GM13976 (cell line): ENCODE data around the gene TNP2.
A peak's percentile ranks its signal among the peaks of the same experiment; 100 is the strongest.

Experiments
- DNase-seq: peaks from one replicate; pipeline ENCODE4 v3.0.0; 2012; ENCODE audit warnings: low spot score
- in situ Hi-C: fragments of 300-500 bp; cut with MboI; formaldehyde crosslinking; loops from one replicate; pipeline ENCODE4 v1.12.0; 2022; ENCODE audit warnings: low sequenced_read_pairs, mixed read lengths, inconsistent platforms; ENCODE audit not compliant: unreplicated experiment
- TF ChIP-seq, protein P1 (sequence below): IDR thresholded peaks from 2 replicates; pipeline ENCODE4 v1.5.1; 2012; ENCODE audit warnings: borderline replicate concordance, mild to moderate bottlenecking; ENCODE audit not compliant: insufficient read depth; ENCODE audit errors: extremely low read depth, missing control alignments, control extremely low read depth

Gene TNP2

DNA sequence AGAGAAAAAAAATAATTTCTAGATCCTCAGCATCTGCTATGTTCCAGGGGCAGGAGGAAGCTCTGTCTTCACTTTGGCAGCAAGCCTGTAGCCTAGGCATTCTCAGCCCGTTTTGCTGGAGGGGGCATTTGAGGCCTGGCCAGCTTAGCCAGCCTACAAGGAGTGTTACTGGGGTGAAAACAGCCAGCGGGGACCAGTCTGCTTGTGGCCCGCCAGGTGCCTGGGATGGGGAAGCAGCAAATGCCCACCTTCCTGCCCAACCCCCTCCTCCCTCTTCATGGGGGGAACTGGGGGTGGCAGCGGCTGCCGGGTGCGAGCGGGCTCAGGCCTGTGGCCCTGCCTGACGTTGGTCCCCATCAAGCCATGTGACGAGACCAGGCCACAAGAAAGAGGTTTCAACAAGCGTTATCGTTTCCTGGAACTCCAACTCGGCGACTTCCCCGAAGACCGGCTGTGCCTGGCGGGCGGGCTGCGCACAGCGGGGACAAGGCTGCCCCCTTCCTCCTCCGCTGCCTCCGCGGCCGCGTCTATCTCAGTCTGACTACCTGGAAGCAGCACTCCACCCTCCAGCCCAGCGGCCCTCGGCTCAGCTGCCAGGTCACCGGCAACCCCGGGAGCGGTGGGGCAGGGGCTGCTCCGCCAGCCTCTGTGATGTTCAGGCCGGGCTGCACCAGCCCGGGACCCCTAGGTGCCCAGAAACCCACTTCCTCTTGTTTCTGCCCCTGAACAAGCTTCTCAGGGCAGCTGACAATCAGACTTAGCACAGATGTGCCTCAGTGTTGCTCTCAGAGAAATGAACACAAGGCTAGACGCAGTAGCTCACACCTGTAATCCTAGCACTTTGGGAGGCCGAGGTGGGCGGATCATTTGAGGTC lies 36.0 kb downstream of the TNP2 start:
- in situ Hi-C loops, result no loop called here
- TF ChIP-seq, protein P1, sequence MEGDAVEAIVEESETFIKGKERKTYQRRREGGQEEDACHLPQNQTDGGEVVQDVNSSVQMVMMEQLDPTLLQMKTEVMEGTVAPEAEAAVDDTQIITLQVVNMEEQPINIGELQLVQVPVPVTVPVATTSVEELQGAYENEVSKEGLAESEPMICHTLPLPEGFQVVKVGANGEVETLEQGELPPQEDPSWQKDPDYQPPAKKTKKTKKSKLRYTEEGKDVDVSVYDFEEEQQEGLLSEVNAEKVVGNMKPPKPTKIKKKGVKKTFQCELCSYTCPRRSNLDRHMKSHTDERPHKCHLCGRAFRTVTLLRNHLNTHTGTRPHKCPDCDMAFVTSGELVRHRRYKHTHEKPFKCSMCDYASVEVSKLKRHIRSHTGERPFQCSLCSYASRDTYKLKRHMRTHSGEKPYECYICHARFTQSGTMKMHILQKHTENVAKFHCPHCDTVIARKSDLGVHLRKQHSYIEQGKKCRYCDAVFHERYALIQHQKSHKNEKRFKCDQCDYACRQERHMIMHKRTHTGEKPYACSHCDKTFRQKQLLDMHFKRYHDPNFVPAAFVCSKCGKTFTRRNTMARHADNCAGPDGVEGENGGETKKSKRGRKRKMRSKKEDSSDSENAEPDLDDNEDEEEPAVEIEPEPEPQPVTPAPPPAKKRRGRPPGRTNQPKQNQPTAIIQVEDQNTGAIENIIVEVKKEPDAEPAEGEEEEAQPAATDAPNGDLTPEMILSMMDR, result no peak
- peak; percentile 81 for DNase-seq

DNA sequence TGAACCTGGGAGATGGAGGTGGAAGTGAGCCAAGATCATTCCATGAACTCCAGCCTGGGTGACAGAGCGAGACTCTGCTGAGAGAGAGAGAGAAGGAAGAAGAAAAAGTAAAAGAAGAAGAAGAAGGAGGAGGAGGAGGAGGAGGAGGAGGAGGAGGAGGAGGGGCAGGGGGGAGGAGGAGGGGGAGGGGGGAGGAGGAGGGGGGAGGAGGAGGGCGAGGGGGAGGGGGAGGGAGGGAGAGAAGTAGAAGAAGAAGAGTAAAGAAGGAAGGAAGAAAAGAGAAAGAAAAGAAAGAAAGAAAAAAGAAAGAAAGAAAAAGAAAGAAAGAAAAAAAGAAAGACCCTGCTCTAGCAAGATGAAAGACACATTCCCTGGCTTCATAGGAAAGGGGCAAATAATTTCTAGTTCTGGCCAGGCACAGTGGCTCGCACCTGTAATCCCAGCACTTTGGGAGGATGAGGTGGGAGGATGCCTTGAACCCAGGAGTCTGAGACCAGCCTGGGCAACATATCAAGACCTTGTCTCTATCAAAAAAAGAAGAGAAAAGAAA lies 36.7 kb downstream of the TNP2 start:
- TF ChIP-seq, protein P1, result no peak
- in situ Hi-C loops, result no loop called here
- DNase-seq, result no peak

DNA sequence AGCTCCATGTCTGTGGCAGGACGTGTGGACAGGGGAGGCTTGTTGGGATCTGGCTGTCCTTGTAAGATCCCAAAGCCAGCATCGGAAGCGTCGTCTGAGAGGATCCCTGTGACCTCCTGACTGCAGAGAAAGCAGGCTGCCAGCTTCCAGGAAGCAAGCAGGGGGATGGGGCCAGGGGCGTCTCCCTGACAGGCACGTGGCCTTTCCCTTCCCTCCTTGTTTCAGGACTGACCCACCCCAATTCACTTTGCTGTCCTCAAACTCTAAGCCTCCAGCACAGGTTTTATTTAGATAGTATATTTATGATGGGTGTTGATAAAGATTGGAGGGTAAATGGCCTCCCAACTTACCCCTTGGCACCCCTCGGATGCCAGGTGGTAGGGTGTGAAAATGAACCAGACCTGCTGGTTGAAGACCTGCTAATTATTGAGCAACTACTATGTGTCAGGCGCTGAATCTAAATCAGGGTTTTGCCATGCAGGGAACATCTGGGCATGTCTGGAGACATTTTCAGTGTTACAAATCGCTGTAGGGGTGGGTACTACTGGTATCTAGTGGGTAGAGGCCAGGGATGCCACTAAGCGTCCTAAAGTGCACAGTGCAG lies 37.7 kb downstream of the TNP2 start:
- in situ Hi-C loops, result no loop called here

DNA sequence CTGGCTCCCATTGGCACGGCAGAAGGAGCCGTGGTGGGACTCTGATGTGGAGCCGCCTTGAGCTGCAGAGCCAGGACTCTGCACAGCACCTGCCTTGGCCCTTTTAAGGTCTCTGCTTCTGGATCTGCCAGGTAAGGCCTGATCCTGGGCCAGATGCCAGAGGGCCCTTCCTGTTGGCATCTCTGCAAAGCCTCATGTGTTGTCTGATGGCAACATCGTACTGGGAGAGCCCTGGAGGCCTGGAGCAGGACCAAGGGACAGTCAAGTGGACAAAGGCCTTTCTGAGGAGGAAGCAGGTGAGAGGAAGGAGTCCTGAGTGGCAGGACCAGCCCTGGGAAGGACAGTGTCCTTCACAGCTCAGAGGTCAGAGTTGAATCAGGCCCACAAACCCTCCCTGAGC lies 39.2 kb downstream of the TNP2 start:
- no peak for DNase-seq
- in situ Hi-C loops, result no loop called here
- TF ChIP-seq, protein P1, result no peak

More for the DNA sequence above, 37.7 kb downstream of the TNP2 start:
- TF ChIP-seq, protein P1, result no peak
- DNase-seq, result no peak

DNA sequence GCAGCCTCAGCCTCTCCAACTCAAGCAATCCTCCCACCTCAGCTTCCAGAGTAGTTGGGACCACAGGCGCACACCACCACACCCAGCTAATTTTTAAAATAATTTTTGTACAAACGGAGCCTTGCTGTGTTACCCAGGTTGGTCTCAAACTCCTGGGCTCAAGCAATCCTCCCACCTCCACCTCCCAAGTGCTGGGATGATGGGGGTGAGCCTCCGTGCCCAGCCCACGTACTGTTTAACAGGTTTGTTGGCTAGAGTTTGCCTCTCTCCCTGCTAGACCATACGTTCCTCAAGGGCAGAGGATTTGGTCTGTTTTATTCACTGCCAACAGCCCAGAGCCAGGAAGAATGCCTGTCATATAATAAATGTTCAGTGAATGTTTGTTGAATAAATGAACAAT lies 39.7 kb downstream of the TNP2 start:
- in situ Hi-C loops, result no loop called here
- DNase-seq, result no peak
- TF ChIP-seq, protein P1, result no peak

DNA sequence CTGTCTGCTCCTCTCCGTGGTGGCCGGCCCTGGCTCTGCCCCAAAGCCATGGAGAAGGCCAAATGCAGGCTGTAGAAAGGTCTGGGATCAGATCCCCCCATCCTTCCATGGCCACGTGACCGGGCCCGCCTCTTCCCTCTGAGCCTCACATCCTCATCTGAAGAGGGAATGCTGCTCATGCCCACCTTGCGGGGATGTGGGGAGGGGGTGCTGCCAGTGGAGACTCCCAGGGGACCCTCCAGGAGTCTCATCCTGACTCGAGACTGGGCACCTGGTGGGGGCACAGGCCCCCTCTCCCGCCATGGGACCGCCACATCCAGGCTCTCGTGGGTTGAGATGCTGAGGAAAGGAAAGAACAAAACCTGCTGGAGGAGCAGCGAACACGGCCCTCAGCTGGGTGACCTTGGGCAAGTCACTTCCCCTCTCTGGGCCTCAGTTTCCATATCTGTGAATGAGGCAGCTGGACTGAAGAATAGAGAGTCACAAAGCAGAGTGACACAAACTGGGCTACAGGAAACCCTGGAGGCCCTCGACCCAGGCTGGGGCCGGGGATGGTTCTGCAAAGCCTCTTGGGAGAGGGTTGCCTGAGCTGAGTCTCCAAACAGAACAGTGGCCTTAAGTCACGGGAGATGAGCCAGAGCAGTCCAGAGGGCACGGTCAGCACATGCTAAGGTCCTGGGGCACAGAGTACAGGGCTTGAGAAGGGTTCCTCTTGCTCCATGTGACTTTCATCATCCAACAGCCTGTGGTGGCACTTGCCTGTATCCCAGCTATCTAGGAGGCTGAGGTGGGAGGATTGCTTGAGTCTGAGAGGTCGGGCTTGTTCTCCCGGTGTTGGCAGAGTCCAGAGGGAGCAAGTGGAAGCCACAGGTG lies 43.2 kb downstream of the TNP2 start:
- TF ChIP-seq, protein P1, result no peak
- DNase-seq, result no peak
- in situ Hi-C loops, result no loop called here
